HepG2 (cell line): Measurements from ENCODE around the gene SF3A2. TPM values are rescaled to one million over a fixed set of nuclear protein-coding genes. Genes with fewer than 3 reads are reported as not detected.

Source experiments
- EP300 ChIP-seq, 3 experiments: sonication (generic) in 1 of 3; formaldehyde crosslinking in 1 of 3; IDR thresholded peaks; 2 replicates each; pipeline versions ENCODE4 v1.5.1 to v1.6.1; 2011 to 2020; ENCODE audit warnings: low read depth in 2 of 3, low read length in 2 of 3, borderline replicate concordance in 1 of 3, improper control_type of control experiment in 1 of 3, mild to moderate bottlenecking in 1 of 3, missing genetic modification reagents in 1 of 3, moderate library complexity in 1 of 3
- FOXO1 ChIP-seq: sonication (generic); formaldehyde crosslinking; IDR thresholded peaks from 2 replicates; pipeline ENCODE4 v1.4.0; 2020; ENCODE audit warnings: missing genetic modification reagents
- GATAD2A ChIP-seq: IDR thresholded peaks from 2 replicates; pipeline ENCODE4 v1.6.1; 2016
- NR2F1 ChIP-seq, 2 experiments: fragments of 450-650 bp in 1 of 2; formaldehyde crosslinking in 1 of 2; IDR thresholded peaks; 2 replicates each; pipeline versions ENCODE4 v1.5.0 to v1.6.1; 2016 to 2020; ENCODE audit warnings: mild to moderate bottlenecking in 1 of 2, missing compliant biosample characterization in 1 of 2, missing genetic modification reagents in 1 of 2, moderate library complexity in 1 of 2
- NR2F2 ChIP-seq: IDR thresholded peaks from 2 replicates; pipeline ENCODE4 v1.6.1; 2012; ENCODE audit warnings: low read depth, inconsistent platforms, borderline replicate concordance
- PAX8 ChIP-seq: sonication (generic); formaldehyde crosslinking; IDR thresholded peaks from 2 replicates; pipeline ENCODE4 v1.8.0; 2022; ENCODE audit warnings: mild to moderate bottlenecking, missing genetic modification reagents, borderline replicate concordance
- PBX2 ChIP-seq: IDR thresholded peaks from 2 replicates; pipeline ENCODE4 v1.6.1; 2016; ENCODE audit warnings: control low read depth
- SCMH1 ChIP-seq: sonication (generic); formaldehyde crosslinking; IDR thresholded peaks from 2 replicates; pipeline ENCODE4 v1.9.0; 2021; ENCODE audit warnings: missing genetic modification reagents, mild to moderate bottlenecking, borderline replicate concordance
- TGIF2 ChIP-seq: IDR thresholded peaks from 2 replicates; pipeline ENCODE4 v1.6.1; 2016; ENCODE audit warnings: control low read depth, missing compliant biosample characterization
- THAP7 ChIP-seq: sonication (generic); formaldehyde crosslinking; IDR thresholded peaks from 2 replicates; pipeline ENCODE4 v1.8.1; 2023; ENCODE audit warnings: mild to moderate bottlenecking, missing genetic modification reagents
- USF2 ChIP-seq, 2 experiments: sonication (generic) in 1 of 2; formaldehyde crosslinking in 1 of 2; IDR thresholded peaks; 2 replicates each; pipeline versions ENCODE4 v1.5.1 to v1.6.1; 2011 to 2020; ENCODE audit warnings: borderline replicate concordance in 1 of 2, low read depth in 1 of 2, low read length in 1 of 2, mild to moderate bottlenecking in 1 of 2, missing genetic modification reagents in 1 of 2, moderate library complexity in 1 of 2
- ZNF543 ChIP-seq: sonication (generic); formaldehyde crosslinking; IDR thresholded peaks from 2 replicates; pipeline ENCODE4 v1.4.0; 2020; ENCODE audit warnings: mild to moderate bottlenecking, missing genetic modification reagents
- ZNF790 ChIP-seq: sonication (generic); formaldehyde crosslinking; IDR thresholded peaks from 2 replicates; pipeline ENCODE4 v1.8.0; 2022; ENCODE audit warnings: missing genetic modification reagents, mild to moderate bottlenecking, borderline replicate concordance
- polyA plus RNA-seq, 8 experiments: library from polyadenylated mRNA; depleted of rRNA in 3 of 8; stranded (reverse) in 7 of 8; unstranded in 1 of 8; fragments of >200 nt; fragmentation: Illumina TruSeq in 4 of 8; extraction: Trizol in 4 of 8; gene quantifications; 2 replicates each; pipeline versions ENCODE4 v1.2.1 to v1.2.3, GENCODE V29; 2011 to 2016; ENCODE audit warnings: low read depth in 4 of 8, missing spikeins in 1 of 8, mixed read lengths in 1 of 8; ENCODE audit not compliant: insufficient read depth in 1 of 8
- total RNA-seq, 5 experiments: library from RNA; depleted of rRNA; stranded (reverse); fragments of >200 nt; fragmentation: Illumina TruSeq; extraction: Trizol; gene quantifications; 2 replicates each; pipeline ENCODE4 v1.2.3, GENCODE V29; 2016; ENCODE audit warnings: low read depth in 1 of 5
- TF ChIP-seq, protein P1 (sequence below): sonication (generic); formaldehyde crosslinking; IDR thresholded peaks from 2 replicates; pipeline ENCODE4 v1.8.0; 2022; ENCODE audit warnings: mild to moderate bottlenecking, missing genetic modification reagents; ENCODE audit not compliant: insufficient replicate concordance
- TF ChIP-seq, protein P2 (sequence below): IDR thresholded peaks from 2 replicates; pipeline ENCODE4 v1.6.1; 2012; ENCODE audit warnings: low read length, improper control_type of control experiment
- TF ChIP-seq, protein P3 (sequence below): sonication (generic); formaldehyde crosslinking; IDR thresholded peaks from 2 replicates; pipeline ENCODE4 v1.5.0; 2020; ENCODE audit warnings: missing genetic modification reagents

SF3A2 gene
- total and polyA plus RNA-seq, 2 of the 13 experiments (the other 11 are each of a cell fraction or from before 2014, with no cell fraction given): 8.6 to 8.8 TPM

GRCh38 chr19:2212861-2213711, 23.5 kb upstream of the SF3A2 start (continued):
- TF ChIP-seq PAX8 (CRISPR knock-in tag): no peak
- TF ChIP-seq NR2F2: no peak; the same call in 1 of the 2 replicates
- peak; percentile 89; the same call in 1 of the 2 replicates for TF ChIP-seq THAP7 (CRISPR knock-in tag)
- no peak for TF ChIP-seq NR2F1 (CRISPR knock-in tag; IDR thresholded peaks at IDR 0.05)
- peak; percentile 90; the same call in 1 of the 2 replicates for TF ChIP-seq ZNF543 (CRISPR knock-in tag)
- TF ChIP-seq EP300 (IDR thresholded peaks at IDR 0.05; ENCODE audit: low read depth in 2 of 2, low read length in 2 of 2): 0 out of 4 replicates have a peak, but pooled peaks of 1 of the 2 experiments have one; percentile 19
- TF ChIP-seq EP300 (CRISPR knock-in tag; IDR thresholded peaks at IDR 0.05; ENCODE audit: borderline replicate concordance): no peak
- no peak for TF ChIP-seq USF2 (IDR thresholded peaks at IDR 0.05; ENCODE audit: low read depth, low read length)
- TF ChIP-seq USF2 (CRISPR knock-in tag; IDR thresholded peaks at IDR 0.05; ENCODE audit: borderline replicate concordance): no peak
- no peak for TF ChIP-seq PBX2 (CRISPR knock-in tag)
- TF ChIP-seq ZNF790: peak; percentile 62; the same call in 1 of the 2 replicates
- TF ChIP-seq, protein P1, sequence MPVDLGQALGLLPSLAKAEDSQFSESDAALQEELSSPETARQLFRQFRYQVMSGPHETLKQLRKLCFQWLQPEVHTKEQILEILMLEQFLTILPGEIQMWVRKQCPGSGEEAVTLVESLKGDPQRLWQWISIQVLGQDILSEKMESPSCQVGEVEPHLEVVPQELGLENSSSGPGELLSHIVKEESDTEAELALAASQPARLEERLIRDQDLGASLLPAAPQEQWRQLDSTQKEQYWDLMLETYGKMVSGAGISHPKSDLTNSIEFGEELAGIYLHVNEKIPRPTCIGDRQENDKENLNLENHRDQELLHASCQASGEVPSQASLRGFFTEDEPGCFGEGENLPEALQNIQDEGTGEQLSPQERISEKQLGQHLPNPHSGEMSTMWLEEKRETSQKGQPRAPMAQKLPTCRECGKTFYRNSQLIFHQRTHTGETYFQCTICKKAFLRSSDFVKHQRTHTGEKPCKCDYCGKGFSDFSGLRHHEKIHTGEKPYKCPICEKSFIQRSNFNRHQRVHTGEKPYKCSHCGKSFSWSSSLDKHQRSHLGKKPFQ (CRISPR knock-in tag): no peak
- peak; percentile 13; the same call in 1 of the 2 replicates for TF ChIP-seq FOXO1 (CRISPR knock-in tag)
- TF ChIP-seq, protein P2, sequence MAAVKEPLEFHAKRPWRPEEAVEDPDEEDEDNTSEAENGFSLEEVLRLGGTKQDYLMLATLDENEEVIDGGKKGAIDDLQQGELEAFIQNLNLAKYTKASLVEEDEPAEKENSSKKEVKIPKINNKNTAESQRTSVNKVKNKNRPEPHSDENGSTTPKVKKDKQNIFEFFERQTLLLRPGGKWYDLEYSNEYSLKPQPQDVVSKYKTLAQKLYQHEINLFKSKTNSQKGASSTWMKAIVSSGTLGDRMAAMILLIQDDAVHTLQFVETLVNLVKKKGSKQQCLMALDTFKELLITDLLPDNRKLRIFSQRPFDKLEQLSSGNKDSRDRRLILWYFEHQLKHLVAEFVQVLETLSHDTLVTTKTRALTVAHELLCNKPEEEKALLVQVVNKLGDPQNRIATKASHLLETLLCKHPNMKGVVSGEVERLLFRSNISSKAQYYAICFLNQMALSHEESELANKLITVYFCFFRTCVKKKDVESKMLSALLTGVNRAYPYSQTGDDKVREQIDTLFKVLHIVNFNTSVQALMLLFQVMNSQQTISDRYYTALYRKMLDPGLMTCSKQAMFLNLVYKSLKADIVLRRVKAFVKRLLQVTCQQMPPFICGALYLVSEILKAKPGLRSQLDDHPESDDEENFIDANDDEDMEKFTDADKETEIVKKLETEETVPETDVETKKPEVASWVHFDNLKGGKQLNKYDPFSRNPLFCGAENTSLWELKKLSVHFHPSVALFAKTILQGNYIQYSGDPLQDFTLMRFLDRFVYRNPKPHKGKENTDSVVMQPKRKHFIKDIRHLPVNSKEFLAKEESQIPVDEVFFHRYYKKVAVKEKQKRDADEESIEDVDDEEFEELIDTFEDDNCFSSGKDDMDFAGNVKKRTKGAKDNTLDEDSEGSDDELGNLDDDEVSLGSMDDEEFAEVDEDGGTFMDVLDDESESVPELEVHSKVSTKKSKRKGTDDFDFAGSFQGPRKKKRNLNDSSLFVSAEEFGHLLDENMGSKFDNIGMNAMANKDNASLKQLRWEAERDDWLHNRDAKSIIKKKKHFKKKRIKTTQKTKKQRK: no peak
- TF ChIP-seq GATAD2A (CRISPR knock-in tag): peak; percentile 62
- TF ChIP-seq, protein P3, sequence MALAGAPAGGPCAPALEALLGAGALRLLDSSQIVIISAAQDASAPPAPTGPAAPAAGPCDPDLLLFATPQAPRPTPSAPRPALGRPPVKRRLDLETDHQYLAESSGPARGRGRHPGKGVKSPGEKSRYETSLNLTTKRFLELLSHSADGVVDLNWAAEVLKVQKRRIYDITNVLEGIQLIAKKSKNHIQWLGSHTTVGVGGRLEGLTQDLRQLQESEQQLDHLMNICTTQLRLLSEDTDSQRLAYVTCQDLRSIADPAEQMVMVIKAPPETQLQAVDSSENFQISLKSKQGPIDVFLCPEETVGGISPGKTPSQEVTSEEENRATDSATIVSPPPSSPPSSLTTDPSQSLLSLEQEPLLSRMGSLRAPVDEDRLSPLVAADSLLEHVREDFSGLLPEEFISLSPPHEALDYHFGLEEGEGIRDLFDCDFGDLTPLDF: peak; percentile 76
- TF ChIP-seq SCMH1 (CRISPR knock-in tag): no peak
- no peak for TF ChIP-seq TGIF2 (CRISPR knock-in tag)
